ENCODE data around the gene TSPAN1.

The TSPAN1 gene

DNA sequence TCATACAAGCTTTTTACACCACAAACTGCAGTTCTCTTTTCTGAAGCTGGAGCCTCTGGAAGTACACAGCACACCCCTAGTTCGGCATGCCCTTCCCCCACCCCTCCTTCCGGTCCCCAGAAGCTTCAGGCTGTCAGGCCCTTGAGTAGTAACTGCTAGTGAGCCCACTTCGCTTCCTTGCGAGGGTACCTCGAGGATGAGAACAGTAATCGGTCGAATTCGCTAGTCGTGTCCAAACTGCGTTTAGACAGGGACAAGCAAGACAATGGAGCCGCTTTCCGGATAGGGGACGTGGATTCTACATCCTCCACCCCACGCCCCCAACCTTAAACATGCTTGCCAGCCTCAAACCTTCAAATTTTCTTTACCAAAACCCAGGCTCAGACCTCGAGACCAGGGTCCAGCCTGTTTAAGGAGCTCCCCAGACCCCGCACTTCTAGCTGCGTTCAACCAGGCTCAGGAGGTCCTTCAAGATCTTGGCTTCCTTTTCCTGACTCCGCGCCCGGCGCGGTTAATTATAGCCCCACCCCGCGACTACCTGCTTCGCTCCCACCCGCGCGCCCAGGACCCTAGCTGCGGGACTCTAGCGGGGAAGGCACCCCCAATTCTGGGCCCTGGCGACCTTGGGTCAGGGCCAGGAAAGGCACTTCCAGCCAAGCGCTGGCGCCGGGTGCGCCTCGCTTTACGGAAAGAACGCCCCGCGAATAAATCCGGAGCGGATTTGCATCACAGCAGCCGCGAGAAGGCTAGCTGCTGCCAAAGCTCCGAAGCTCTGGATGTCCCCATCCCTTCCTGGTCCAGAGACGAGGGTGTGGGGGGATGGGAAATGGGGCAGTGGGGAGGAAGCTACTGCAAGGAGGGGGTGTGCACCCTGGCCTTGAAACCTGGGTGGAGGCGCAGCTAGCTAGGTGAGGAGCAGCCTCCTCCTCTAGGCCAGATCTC is 8.1 kb upstream of the TSPAN1 start:
- no peak for DNase-seq

DNA sequence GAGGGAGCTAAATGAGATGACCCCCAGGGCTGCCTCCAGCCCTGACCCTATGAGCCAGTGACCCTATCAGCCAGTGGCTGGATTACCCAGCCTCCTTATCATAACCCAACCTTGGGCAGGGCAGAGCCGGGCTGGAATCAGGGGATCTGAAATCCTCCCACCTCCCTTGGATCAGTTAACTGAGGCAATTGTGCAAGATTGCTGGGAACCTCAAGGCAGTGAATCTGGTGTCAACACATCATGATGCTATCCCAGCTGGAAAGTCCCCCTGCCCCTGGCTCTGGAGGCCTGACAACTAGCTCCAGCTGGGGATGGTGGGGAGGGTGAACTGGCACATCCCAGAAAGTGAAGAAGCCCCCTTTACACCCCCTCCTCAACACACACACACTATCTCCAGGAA is 6.4 kb upstream of the TSPAN1 start:
- DNase-seq = peak; percentile 39

DNA sequence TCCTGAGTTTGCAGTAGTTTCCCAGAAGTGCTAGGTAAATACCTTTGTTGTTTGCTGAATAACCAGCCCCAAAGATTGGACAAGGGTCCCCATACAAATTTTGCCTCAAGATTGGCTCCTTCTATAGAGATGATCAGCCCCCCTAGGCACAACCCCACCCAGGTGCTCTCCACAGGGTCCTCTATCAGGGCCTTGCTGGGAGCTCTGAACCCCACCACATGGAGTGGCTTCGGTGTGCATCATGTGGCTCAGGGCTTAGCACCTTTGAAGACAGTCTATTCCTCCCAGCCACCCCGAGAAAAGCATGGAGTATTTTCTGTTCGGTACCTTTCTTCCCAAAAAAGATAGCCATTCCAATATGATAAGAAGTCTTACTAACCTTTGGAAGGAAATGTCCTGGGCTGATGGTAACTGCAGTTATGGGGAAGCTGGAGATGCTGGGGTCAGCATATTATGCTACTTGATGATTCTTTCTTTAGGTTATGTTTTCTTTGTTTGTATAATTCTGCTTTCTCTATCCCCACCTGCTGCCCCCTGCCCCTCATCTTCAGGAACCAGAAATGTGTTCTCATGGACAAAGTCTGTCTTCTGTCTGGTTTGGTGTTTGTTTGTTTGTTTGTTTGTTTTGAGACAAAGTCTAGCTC is 5.0 kb upstream of the TSPAN1 start:
- no peak for DNase-seq

DNA sequence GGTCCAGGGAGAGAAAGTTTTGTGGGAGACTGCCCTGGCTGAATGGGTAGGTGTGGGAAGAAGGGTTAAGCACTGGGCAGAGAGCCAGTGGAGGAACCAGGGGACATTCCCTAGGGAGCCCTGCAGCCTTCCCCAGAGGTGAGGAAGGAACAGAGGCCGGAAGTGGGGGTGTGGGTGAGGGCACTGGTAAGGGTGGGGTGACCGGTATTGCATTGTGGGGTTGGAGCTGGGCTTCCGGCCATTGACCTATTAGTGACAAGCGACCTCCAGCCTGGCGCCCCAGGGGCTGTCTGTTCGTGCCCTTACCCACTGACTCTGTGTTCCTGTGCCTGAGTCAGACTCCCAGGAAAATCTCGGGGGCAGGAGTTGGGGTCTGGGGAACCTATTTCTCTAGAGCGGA is 3.5 kb upstream of the TSPAN1 start:
- no peak for DNase-seq

DNA sequence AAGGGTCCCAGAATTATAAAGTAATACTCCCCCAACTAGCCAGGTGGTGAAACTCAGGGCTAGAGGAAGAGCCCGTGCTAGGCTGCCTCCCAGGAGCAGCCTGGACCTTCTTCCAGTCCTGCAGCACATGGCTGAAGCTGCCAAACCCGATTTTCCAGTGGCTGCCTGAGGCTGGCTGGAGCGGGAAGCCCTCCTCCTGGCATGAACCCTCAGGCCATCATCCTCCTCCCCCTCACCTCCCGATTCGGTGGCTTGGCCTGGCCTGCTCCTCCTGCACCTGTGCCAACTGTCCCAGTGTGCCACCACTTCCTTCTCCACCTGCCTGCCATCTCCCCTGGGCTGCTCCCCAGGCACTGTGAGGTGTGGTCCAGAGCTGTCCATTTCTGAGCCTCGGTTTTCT is 3.0 kb upstream of the TSPAN1 start:
- no peak for DNase-seq

DNA sequence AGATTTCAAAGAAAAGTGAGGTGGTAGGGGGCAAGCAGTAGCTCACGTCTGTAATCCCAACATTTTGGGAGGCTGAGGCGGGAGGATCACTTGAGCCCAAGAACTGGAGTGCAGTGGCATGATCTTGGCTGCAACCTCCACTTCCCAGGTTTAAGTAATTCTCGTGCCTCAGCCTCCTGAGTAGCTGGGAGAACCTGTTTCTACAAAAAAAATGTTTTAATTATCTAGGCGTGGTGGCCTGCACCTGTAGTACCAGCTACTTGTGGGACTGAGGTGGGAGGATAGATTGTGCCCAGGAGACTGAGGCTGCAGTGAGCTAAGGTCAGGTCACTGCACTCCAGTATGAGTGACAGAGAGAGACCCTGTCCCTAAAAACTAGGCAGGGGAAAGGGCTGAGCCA is 2.6 kb upstream of the TSPAN1 start:
- DNase-seq = no peak

DNA sequence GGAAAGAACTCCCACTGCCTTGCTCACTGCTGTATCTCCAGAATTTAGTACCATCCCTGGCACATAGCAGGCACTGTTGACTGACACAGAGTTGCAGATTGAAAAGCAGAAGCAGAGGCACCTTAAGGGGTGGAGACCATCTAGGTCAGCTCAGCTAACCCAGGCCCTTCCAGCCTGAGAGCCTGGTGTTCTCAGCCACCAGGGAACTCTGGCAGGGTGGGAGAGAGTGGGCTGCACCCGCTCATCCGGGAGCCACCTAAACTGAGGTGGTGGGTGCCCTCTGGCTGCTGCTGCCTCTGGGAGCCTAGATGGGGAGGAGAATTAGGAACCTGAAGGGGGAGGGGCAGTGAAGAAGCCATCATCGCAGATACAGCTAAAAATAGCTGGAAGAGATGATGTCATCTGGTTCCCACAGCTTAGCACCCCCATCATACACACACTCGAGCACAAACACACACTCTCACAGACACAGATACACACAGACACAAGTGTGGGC is 1.5 kb upstream of the TSPAN1 start:
- no peak for DNase-seq

DNA sequence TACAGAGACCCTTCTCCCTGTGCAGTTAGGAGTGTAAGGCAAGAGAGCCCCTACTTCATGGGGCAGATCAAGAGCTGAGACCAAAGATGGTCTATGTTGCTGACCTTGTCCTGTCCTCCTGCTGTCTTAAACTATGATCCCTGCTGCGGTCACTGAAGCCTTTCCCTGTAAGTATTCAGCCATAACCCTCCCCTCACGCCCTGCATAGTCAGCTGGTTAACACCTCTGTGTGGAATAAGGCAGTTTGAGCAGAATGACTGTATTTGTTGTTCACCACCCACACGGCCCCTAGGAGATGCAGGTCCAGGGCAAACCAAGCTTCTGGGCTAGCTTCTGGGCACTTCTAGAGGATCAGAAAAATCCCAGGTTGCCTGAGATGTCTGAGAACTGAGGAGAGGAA is 356 bp downstream of the TSPAN1 start:
- no peak for DNase-seq

DNA sequence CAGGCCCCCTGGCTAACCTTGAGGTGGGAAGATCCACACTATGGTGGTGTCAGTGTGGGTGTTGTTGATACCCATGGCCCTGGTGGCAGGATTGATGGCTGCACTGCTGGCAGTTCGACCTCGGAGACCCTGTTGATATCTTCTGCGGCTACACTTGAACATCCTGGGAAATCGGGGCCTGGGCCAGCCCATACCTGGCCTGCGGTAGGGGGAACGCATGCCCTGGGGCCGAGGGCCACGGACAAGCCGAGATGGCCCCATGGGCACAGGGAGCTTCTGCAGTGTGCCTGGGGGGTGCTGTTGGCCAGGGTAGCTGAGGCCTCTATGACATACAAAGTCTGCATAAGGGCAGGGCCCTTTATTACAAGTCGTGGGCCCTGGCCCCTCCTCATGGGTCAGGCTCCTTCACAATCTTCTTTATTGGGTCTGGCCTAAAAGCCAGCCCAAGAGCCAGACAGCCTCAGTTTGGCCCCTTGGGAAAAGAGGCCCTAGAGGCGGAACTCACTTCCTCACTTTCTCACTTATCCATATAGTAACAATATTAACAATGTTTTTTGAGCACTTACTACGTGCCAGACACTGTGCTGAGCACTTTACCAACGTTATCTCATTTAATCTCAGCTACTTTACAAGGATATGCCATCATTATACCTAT is 1.5 kb downstream of the TSPAN1 start, which contains the start of gene P3R3URF:
TSS of gene P3R3URF (minus strand) at position 278 of the 655 bp plus-strand sequence. CDS start at position 261, 17 bp downstream.
- DNase-seq = no peak

DNA sequence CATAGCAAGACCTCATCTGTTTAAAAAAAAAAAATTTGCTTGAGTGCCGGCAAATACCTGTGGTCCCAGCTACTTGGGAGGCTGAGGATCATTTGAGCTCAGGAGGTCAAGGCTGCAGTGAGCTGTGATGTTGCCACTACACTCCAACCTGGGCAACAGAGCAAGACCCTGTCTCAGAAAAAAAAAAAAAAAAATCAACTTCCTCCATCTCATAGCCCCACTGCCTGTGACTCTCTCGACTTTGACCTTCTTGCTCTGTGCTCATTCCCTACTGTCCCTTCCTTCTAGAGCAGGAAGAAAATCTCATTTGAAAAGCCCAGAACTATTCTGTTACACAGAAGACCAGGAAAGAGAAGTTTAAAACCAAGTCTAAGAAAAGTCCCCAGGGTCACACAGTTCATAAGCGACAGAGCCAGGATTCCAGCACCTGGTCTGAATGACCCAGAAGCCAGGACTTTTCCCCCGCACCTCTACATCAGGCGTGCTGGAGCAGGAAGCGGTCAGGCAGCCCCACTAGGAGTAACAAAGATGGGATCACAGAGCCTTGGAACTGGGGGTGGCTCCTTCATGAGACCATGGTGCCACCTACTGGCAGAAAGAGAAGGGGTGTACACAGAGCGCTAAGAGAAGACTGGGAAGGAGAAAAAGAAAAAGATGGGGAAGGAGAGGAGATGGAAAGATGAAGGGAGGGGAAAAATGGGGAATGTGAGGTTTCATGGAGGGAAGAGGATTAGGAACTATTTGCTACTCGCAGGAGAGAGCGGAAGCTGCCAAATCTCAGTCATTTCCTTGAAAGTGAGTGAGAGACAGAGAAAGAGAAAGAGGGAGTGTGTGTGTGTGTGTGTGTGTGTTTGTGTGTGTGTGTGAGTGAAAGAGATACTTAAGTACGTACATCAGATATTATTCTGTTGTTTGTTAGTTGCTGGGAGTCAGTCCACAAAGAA is 4.5 kb downstream of the TSPAN1 start:
- peak; percentile 86 for DNase-seq

DNA sequence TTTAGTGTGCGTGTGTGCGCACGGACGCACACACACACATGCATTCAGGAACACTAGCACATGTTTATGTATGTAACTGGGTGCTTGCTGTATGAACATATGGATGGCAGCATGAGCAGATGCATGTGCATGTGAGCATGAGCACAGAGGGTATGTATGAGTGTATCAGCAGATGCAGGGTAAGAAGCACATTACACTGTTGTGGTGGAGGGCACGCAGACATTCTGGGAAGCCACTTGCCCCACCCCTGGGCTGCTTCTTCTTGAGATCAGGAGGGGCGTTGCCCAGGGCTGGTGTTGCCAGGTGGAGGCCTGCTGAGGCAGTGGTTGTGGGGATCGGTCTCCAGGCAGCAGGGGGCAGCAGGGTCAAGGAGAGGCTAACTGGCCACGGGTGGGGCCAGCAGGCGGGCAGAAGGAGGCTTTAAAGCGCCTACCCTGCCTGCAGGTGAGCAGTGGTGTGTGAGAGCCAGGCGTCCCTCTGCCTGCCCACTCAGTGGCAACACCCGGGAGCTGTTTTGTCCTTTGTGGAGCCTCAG is 5.3 kb downstream of the TSPAN1 start:
- DNase-seq = no peak

DNA sequence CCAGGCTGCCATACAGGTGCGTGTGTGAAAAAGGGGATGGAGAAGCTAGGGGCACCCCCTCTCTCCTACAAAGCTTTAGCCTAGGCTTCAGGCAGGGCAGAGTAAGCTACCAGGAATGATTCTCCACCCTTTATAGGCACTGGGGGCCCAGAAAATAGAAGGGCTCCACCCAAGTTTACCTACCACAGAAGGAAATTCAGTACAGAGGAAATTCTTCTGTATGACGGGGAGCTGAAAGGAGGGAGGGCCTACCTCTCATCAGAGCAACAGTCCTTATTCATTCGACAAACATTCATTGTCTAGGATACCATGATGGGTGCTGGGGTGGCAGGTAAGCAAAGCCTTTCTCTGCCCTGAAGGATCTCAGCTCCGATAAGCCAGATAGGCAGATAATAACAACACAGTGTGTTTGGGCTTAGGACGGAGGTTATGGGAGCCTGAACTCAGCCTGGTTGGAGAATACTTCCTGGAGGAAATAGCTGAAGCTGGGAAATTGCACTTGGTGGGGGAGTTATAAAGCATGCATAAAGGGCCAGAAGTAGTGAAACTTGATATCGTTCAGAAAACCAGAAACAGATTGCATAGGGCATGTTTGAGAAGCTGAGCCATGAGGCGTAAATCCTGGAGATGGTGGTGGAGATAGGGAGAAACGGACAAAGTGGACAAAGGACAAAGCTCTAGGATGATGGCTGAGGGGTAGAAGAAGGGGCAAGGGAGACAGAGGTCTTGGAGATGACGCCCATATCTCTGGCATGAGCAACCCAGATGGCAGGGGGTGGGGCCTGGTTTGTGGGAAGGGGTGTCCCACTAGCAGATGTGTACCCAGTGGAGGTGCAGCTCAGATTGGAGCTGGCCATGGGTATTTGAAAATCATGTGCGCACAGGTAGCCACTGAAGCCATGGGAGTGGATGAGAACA is 6.7 kb downstream of the TSPAN1 start:
- no peak for DNase-seq

DNA sequence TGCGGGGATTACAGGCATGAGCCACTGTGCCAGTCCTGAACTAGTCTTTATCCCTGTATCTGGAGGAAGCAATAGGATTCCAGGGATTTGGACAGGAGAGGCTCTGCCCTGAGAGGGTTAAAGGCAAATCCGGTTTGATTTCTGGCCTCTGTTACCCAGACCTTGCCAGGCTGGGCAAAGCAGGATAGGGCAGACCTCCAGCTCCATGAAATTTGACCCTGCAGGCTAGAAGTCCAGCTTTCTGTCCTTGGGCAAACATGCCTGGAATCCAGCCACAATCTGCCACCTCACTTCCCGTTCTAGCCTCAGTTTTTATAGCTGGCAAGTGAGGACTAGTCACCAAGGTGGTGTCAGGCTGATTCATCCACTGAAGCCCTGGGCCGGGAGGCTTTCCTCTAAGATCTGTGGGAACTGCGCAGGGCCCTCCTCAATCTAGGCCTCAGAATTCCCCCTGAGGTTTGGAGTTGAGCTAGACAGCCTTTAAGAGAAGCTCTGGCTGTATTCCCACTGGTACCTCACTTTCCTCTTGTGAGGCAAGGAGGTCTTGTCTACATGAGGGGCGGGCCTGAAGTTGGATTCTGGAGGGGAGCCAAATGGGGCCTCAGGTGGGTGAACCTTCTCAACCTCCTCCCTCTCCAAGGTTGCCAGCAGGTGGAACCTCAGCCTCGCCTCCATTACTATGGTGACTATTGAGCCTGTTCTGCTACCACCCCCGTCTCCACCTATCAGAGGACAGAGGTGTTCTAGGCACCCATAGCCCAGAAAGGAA is 8.4 kb downstream of the TSPAN1 start:
- DNase-seq = peak; percentile 72

DNA sequence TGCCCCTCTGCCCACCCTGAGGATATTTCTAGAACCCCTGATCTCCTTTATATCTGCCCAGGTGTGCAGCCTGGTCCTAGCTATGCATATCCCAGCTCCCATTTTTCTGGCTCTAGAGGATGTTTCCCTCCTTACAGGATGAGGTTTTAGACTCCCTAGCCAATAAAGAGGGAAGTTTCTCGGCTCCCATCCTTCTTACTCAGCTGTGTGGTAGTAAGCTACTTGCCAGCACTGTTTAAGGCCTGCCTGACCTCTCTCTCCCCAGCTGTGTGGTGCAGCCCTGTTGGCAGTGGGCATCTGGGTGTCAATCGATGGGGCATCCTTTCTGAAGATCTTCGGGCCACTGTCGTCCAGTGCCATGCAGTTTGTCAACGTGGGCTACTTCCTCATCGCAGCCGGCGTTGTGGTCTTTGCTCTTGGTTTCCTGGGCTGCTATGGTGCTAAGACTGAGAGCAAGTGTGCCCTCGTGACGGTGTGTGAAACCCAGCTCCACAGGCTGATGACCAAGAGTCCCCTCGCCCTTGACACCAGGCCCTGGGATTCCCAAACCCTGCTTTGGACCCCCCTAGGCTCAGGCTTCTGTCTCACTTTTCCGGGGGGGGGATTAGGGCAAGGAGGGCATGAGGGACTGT is 9.2 kb downstream of the TSPAN1 start:
- DNase-seq = peak; percentile 60

DNA sequence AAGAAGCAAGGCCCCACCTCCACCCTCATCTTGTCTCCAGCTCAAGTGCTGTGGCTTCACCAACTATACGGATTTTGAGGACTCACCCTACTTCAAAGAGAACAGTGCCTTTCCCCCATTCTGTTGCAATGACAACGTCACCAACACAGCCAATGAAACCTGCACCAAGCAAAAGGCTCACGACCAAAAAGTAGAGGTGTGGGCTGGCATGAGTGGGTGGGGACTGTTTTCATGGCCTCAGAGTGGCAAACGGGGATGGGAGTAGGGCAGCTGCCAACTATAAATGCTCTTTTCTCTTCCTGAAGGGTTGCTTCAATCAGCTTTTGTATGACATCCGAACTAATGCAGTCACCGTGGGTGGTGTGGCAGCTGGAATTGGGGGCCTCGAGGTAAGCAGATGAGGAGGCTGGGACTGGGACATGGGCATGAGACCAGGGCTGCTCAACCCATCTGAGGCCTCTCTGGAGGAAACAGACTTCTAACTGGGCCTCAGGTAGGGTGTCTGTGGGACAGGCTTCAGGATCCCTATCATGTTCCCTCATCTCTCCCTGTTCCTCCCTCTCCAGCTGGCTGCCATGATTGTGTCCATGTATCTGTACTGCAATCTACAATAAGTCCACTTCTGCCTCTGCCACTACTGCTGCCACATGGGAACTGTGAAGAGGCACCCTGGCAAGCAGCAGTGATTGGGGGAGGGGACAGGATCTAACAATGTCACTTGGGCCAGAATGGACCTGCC is 10.2 kb downstream of the TSPAN1 start:
- DNase-seq = no peak

DNA sequence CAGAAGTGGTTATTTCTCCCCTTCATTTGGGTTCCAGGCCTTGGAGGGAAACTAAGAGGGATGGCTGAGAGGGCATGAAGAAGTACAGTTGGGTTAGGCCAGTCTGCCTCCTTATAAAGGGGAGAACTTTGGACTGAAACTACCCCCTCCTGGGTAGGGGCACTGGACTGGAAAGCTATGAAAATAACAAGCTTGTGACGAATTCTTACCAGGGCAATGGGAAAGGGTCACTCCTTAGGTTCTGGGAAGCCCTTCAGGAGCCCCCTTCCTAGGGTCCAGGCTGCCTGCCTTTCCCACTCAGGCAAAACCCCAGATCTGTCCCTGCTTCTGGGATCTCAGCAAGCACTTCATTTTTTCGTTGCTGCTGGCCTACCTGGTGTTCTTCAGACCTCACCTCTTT is 11.2 kb downstream of the TSPAN1 start:
- no peak for DNase-seq

DNA sequence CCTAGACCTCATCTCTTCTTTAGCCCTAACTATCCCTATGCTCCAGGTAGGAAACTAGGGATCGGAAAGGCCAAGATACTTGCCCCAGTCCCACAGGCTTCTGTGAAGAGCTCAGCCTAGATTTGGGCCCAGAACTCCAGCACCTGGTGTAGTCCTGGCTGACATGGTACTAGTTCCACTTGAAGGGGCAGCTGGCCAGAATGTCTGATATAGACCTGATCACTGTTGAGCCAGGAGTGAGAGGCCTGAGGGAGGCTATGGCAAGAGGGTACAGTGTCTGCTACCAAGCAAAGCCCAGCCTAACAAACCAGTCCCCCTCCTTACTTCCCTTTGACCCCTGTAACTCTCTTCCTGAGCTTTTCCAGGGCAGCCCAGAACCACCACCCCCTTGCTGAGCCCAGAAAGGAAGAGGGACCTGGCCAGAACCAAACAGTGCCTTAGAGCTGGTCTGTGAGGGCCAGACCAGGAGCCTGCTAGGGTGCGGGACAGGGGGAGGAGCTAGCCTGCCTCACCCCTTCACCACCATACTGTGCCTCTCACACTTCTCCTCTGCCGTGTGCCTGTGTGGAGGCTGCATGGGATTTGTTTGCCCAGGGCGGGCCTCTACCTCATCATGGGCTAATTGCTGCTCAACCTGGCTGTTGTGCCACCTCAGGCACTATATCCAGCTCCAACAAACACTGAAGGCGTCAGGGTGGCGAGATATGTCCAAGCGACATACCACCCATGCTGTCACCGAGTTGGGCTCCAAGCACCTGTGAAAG is 12.4 kb downstream of the TSPAN1 start:
- DNase-seq = no peak
